Measurements from ENCODE around the gene EID2B.
A peak's percentile ranks its signal among the peaks of the same experiment; 100 is the strongest.

The EID2B gene, protein sequence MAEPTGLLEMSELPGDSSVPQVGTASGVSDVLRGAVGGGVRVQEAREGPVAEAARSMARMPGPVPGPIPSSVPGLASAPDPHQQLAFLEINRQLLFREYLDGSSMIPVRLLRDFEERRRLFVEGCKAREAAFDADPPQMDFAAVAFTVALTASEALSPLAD

DNA sequence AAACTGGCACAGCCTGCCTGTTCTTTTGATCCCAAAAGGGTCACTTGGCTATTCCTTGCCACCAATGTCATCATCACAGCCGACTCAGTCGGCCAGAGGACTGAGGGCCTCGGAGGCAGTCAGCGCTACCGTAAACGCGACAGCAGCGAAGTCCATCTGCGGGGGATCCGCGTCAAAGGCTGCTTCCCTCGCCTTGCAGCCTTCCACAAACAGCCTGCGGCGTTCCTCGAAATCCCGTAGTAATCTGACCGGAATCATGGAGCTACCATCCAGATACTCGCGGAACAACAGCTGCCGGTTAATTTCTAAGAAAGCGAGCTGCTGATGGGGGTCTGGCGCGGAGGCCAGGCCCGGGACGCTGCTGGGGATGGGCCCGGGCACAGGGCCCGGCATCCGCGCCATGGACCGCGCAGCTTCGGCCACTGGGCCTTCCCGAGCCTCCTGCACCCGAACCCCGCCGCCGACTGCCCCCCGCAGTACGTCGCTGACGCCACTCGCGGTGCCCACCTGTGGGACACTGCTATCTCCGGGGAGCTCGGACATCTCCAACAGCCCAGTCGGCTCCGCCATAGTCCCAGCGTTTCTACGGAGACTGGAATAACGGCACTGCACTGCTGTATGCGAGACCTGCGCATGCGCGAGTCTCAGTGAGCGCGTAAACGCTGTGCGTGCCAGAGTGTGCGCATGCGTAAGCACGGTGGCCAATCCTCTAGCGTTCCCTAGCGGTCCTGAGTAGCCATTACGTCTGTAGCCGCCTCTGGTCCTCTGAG lies at the start of gene EID2B:
Gene EID2B, minus strand, starts transcription at position 620 of the 770 bp plus-strand sequence. Its CDS starts 50 bp downstream, at position 570.
- H3K27ac ChIP-seq (ENCODE audit: low read depth, low read length): peak within 1 kb of the TSS; percentile 85
- H3K9ac ChIP-seq (ENCODE audit: low read length): peak within 1 kb of the TSS; percentile 83
- H3K9me3 ChIP-seq (ENCODE audit: low read length): no peaks in the 10 kb centered on the region
- no peaks in the 10 kb centered on the region for H3K36me3 ChIP-seq (ENCODE audit: insufficient read depth, low read length)
- no peaks in the 10 kb centered on the region for H3K27me3 ChIP-seq (ENCODE audit: control insufficient read depth in 1 of 2, insufficient read depth in 2 of 2, low read length in 2 of 2)
- peaks cover 12% of the 10 kb centered on the region for H3K4me1 ChIP-seq (ENCODE audit: insufficient read depth, low read length)
- peak within 1 kb of the TSS; percentile 48 to 94 for H3K4me3 ChIP-seq (ENCODE audit: low read depth in 1 of 2, low read length in 2 of 2)

DNA sequence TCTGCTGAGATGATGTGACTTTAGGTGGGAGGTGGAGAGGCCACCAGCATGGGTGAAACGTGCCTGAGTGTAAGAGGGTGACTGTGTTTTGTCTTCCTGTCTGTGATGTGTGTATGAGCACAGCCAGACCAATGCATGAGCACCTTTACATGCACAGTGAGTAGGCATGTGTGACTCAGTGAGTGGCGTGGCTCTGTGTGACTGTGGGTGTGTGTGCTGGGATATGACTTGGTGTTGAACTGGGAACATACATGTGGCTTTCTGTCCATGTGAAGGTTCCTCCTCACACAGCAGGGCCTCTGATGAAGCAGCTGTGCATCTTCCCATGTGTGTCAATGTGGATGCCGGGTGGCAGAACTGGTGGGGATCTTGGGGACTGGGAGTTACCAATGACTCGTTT lies 49.8 kb upstream of the EID2B start:
- Histone ChIP-seq H3K4me1 (ENCODE audit: insufficient read depth, low read length) (no peaks in the 10 kb centered on the region), H3K9me3 (ENCODE audit: low read length) (no peaks in the 10 kb centered on the region), H3K9ac (ENCODE audit: low read length) (no peak overlapping the region), H3K4me3 (ENCODE audit: low read depth in 1 of 2, low read length in 2 of 2) (no peak overlapping the region), H3K27ac (ENCODE audit: low read depth, low read length) (no peak overlapping the region), H3K36me3 (ENCODE audit: insufficient read depth, low read length) (no peaks in the 10 kb centered on the region), H3K27me3 (ENCODE audit: control insufficient read depth in 1 of 2, insufficient read depth in 2 of 2, low read length in 2 of 2) (no peaks in the 10 kb centered on the region)

DNA sequence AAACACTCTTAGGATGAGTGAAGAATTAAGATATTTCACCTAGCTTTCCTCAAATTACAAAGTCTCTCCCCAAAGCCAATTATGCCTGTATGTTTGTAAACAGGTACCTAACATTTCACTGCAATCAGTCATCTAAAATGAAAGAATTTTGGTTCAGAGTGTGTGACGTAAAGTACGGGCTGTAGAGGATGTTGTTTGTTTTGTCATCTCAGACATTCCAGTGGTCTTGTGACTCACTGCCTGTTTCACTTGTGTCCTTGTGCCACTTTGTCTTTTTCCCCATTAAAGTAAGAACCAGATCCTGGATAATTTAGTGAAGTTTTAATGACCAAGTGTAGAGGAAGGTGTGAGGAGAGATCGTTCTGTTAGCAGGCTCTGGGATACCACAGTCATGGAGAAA lies 36.0 kb upstream of the EID2B start:
- Histone ChIP-seq H3K36me3 (ENCODE audit: insufficient read depth, low read length) (no peaks in the 10 kb centered on the region), H3K4me1 (ENCODE audit: insufficient read depth, low read length) (no peaks in the 10 kb centered on the region), H3K27ac (ENCODE audit: low read depth, low read length) (no peak overlapping the region), H3K4me3 (ENCODE audit: low read depth in 1 of 2, low read length in 2 of 2) (no peak overlapping the region), H3K9me3 (ENCODE audit: low read length) (no peaks in the 10 kb centered on the region), H3K27me3 (ENCODE audit: control insufficient read depth in 1 of 2, insufficient read depth in 2 of 2, low read length in 2 of 2) (no peaks in the 10 kb centered on the region), H3K9ac (ENCODE audit: low read length) (no peak overlapping the region)

DNA sequence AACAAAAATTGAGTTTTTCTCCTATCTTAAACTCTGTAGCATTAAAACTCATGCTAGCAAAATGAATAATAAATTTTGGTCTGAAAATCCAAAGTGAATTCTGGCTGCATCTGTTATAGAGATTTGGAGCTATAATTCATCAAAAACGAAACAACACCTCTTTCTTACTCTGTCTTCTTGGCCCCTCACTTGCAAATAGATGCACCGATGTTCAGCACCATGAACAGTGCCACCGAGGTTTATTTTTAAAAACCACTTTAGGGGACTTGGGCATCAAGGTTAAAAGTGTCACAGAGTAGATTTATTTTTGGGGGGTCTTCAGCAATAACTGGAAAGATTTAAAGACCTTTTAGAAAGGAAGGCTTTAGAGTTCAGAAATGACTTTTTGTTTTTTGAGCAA lies 33.4 kb upstream of the EID2B start:
- H3K4me3 ChIP-seq (ENCODE audit: low read depth in 1 of 2, low read length in 2 of 2): no peak overlapping the region
- H3K36me3 ChIP-seq (ENCODE audit: insufficient read depth, low read length): no peaks in the 10 kb centered on the region
- H3K27ac ChIP-seq (ENCODE audit: low read depth, low read length): no peak overlapping the region
- H3K4me1 ChIP-seq (ENCODE audit: insufficient read depth, low read length): no peaks in the 10 kb centered on the region
- no peak overlapping the region for H3K9ac ChIP-seq (ENCODE audit: low read length)
- H3K9me3 ChIP-seq (ENCODE audit: low read length): no peaks in the 10 kb centered on the region
- no peaks in the 10 kb centered on the region for H3K27me3 ChIP-seq (ENCODE audit: control insufficient read depth in 1 of 2, insufficient read depth in 2 of 2, low read length in 2 of 2)

DNA sequence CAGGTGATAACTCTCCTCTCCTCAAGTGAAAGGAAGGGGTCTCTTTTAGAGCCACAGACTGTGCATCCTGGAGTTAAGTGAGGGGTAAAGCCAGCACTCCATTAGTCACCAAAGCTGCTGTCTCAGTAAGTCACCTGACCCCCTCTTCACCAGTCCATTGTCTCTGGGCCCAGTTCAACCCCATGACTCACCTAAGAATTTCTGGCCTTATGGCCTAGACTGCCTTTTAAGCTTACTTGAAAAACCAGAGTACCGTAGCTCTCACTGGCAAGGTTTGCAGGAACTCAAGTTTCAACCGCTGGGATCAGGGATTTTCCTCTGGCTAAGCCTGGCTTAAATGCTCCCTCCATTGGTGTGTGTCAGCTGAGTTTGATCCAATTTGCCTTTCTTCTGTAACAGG lies 30.8 kb upstream of the EID2B start:
- Histone ChIP-seq H3K4me3 (ENCODE audit: low read depth in 1 of 2, low read length in 2 of 2) (no peak overlapping the region), H3K4me1 (ENCODE audit: insufficient read depth, low read length) (no peaks in the 10 kb centered on the region), H3K27ac (ENCODE audit: low read depth, low read length) (no peak overlapping the region)

DNA sequence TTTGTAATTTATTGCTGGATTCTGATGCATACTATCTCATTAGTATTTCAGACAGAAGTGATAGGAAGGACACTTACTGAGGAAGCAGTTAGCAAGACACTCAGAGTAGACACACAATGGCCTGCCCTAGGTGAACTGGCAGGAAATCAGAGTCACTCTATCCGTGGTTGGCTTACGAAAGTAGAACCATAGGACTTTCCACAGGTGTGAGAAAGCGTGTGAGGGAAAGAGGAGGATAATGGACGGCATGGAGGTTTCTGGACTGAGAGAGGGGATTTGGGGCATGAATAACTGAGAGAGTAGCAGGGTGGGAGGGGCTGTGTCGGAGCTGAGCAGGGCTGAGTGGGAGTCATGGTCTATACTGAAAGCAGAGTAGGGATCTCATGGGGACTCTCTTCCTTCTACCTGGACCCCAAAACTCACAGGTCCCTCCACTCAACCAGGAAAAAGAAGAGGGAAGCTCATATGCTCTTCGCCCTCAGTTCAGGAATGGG lies 26.0 kb upstream of the EID2B start:
- Histone ChIP-seq H3K4me3 (ENCODE audit: low read depth in 1 of 2, low read length in 2 of 2) (no peak overlapping the region), H3K27ac (ENCODE audit: low read depth, low read length) (no peak overlapping the region), H3K9ac (ENCODE audit: low read length) (no peak overlapping the region), H3K36me3 (ENCODE audit: insufficient read depth, low read length) (no peaks in the 10 kb centered on the region), H3K27me3 (ENCODE audit: control insufficient read depth in 1 of 2, insufficient read depth in 2 of 2, low read length in 2 of 2) (no peaks in the 10 kb centered on the region), H3K9me3 (ENCODE audit: low read length) (no peaks in the 10 kb centered on the region), H3K4me1 (ENCODE audit: insufficient read depth, low read length) (peaks cover 6% of the 10 kb centered on the region)

More for the DNA sequence above, 30.8 kb upstream of the EID2B start:
- Histone ChIP-seq H3K9ac (ENCODE audit: low read length) (no peak overlapping the region), H3K9me3 (ENCODE audit: low read length) (no peaks in the 10 kb centered on the region), H3K36me3 (ENCODE audit: insufficient read depth, low read length) (no peaks in the 10 kb centered on the region), H3K27me3 (ENCODE audit: control insufficient read depth in 1 of 2, insufficient read depth in 2 of 2, low read length in 2 of 2) (no peaks in the 10 kb centered on the region)

DNA sequence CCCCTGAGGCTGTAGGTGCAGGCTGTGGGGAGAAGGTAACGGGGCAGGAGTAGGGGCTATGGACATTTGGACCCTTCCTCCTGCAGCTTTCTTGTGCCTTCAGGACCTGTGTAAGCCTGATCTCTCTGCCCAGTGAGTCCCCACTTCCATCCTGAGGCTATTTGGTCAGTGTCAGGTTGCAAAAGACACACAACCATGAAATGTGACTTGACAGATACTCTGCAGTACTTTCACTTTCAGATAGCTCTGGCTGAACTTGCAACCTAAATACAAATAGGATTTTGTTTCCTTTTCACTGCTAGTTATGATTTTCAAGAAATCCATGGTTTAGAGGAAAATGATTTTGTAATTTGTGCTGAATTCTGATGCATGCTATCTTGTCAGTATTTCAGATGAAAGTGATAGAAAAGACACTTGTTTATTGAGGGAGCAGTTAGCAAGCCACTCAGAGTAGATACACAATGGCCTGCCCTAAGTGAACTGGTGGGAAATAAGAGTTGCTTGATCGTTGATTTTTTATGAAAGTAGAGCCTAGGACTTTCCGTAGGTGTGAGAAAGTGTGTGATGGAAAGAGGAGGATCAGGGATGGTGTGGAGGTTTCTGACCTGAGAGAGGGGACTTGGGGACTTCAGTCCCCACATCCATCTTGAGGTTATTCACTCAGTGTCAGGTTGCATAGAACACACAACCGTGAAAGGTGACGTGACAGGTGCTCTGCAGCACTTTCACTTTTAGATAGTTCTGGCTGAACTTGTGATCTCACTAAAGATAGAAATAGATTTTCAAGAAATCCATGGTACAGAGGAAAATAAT lies 25.4 kb upstream of the EID2B start:
- Histone ChIP-seq H3K27me3 (ENCODE audit: control insufficient read depth in 1 of 2, insufficient read depth in 2 of 2, low read length in 2 of 2) (no peaks in the 10 kb centered on the region), H3K9ac (ENCODE audit: low read length) (no peak overlapping the region), H3K9me3 (ENCODE audit: low read length) (no peaks in the 10 kb centered on the region), H3K4me1 (ENCODE audit: insufficient read depth, low read length) (peaks cover 6% of the 10 kb centered on the region), H3K36me3 (ENCODE audit: insufficient read depth, low read length) (no peaks in the 10 kb centered on the region), H3K4me3 (ENCODE audit: low read depth in 1 of 2, low read length in 2 of 2) (peak overlapping the region in 1 of 2 donors; percentile 20), H3K27ac (ENCODE audit: low read depth, low read length) (no peak overlapping the region)

DNA sequence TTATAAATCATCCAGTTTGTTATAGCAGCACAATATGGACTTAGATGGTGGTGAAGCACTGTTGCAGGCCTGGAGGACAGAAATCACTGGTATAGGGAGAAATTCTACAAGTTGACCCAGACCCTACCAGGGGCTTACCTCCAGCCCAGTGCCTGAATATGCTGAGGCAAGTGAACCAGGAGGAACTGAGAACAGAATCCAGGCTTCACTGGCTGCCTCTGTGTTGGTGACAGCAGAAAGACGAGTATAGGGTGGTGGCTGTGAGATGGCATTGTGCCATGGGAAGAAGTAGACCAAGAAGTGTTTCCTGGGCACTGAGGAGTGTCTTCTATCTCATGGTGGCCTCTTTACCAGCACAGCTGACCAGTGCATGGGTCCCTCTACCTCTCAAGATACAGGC lies 23.2 kb upstream of the EID2B start:
- Histone ChIP-seq H3K27ac (ENCODE audit: low read depth, low read length) (no peak overlapping the region), H3K4me3 (ENCODE audit: low read depth in 1 of 2, low read length in 2 of 2) (no peak overlapping the region), H3K36me3 (ENCODE audit: insufficient read depth, low read length) (no peaks in the 10 kb centered on the region), H3K4me1 (ENCODE audit: insufficient read depth, low read length) (peaks cover 6% of the 10 kb centered on the region), H3K27me3 (ENCODE audit: control insufficient read depth in 1 of 2, insufficient read depth in 2 of 2, low read length in 2 of 2) (no peaks in the 10 kb centered on the region), H3K9ac (ENCODE audit: low read length) (no peak overlapping the region), H3K9me3 (ENCODE audit: low read length) (no peaks in the 10 kb centered on the region)

DNA sequence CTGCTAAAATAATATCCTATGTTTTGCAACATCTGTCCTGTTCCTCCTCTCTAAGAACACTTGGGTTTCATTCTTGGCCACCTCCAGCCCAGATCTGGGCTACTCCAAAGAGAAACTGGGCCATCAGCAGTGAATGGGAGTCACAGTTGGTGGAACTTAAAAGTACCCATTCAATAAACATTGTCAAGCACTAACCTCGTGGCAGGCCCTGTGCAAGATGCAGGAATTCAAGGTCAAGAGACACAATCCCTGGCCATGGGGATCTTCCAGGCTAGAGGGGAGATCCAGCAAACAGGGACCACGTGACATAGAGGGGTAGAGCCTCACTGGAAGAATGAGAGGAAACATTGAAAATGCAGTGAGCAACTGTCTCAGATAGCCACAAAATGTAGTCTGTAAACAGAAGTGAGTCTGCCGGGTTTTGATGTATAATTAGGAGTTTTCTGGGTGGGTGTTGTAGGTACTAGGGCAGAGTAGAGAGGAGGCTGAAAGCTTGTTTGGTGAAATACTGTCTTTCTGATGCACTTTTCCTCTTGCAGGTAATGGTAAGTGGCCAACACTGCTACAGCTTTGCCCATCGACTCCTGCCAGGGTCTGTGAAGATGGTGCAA lies 22.2 kb upstream of the EID2B start:
- H3K27me3 ChIP-seq (ENCODE audit: control insufficient read depth in 1 of 2, insufficient read depth in 2 of 2, low read length in 2 of 2): no peaks in the 10 kb centered on the region
- no peaks in the 10 kb centered on the region for H3K36me3 ChIP-seq (ENCODE audit: insufficient read depth, low read length)
- peaks cover 6% of the 10 kb centered on the region for H3K4me1 ChIP-seq (ENCODE audit: insufficient read depth, low read length)
- no peak overlapping the region for H3K9ac ChIP-seq (ENCODE audit: low read length)
- no peaks in the 10 kb centered on the region for H3K9me3 ChIP-seq (ENCODE audit: low read length)
- no peak overlapping the region for H3K4me3 ChIP-seq (ENCODE audit: low read depth in 1 of 2, low read length in 2 of 2)
- no peak overlapping the region for H3K27ac ChIP-seq (ENCODE audit: low read depth, low read length)

DNA sequence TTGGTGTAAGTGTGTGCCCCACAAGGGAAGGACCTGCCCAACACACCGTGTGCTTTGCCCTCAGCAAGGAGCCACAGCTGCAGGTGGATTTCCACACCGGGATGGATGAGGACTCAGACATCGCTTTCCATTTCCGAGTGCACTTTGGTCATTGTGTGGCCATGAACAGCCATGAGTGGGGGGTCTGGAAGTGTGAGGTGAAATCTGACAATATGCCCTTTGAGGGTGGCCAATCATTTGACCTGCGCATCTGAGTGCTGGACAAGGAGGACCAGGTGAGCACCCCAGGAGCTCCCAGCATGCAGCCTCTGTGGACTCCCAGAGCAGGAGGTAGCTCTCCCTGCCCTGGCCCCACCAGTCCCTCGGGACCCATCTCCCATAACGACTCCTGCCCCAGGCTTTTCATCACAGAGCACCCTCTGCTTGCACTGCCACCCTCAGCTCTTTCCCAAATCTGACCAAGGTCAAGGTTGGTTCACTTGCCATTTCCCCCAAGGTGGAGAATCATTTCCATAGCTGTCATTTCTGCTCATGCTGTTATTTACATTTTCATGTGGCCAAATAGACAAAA lies 20.5 kb upstream of the EID2B start:
- Histone ChIP-seq H3K9me3 (ENCODE audit: low read length) (no peaks in the 10 kb centered on the region), H3K27me3 (ENCODE audit: control insufficient read depth in 1 of 2, insufficient read depth in 2 of 2, low read length in 2 of 2) (no peaks in the 10 kb centered on the region), H3K4me3 (ENCODE audit: low read depth in 1 of 2, low read length in 2 of 2) (no peak overlapping the region), H3K9ac (ENCODE audit: low read length) (no peak overlapping the region), H3K36me3 (ENCODE audit: insufficient read depth, low read length) (no peaks in the 10 kb centered on the region), H3K27ac (ENCODE audit: low read depth, low read length) (no peak overlapping the region), H3K4me1 (ENCODE audit: insufficient read depth, low read length) (peaks cover 6% of the 10 kb centered on the region)

DNA sequence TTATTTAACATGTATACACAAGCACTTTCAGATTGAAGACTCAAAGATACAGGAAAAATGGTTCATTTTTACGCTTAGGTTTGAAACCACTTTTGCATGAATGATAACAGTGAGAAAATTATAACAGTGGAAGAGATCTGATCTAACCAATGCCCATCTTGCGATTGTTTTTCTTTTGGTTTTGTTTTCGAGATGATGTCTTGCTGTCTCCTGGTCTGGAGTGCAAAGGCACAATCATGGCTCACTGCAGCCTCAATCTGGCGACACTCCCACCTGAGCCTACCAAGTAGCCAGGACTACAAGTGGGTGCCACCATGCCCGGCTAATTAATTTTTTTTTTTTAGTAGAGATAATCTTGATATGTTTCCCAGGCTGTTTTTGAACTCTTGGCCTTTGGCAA lies 17.5 kb upstream of the EID2B start:
- H3K9me3 ChIP-seq (ENCODE audit: low read length): no peaks in the 10 kb centered on the region
- H3K36me3 ChIP-seq (ENCODE audit: insufficient read depth, low read length): no peaks in the 10 kb centered on the region
- no peaks in the 10 kb centered on the region for H3K4me1 ChIP-seq (ENCODE audit: insufficient read depth, low read length)
- no peaks in the 10 kb centered on the region for H3K27me3 ChIP-seq (ENCODE audit: control insufficient read depth in 1 of 2, insufficient read depth in 2 of 2, low read length in 2 of 2)
- no peak overlapping the region for H3K4me3 ChIP-seq (ENCODE audit: low read depth in 1 of 2, low read length in 2 of 2)
- H3K27ac ChIP-seq (ENCODE audit: low read depth, low read length): no peak overlapping the region
- H3K9ac ChIP-seq (ENCODE audit: low read length): no peak overlapping the region
